ENCODE results near the gene BRD7.

The BRD7 gene

GRCh38 chr16:50371036-50371716, 2.4 kb upstream of the BRD7 start:
- no peak for DNase-seq (ENCODE audit: low read depth)
- TF ChIP-seq CTCF (IDR thresholded peaks at IDR 0.05; ENCODE audit: control insufficient read depth, extremely low read depth, insufficient read depth): no peak
- no peak overlapping the region for H3K4me3 ChIP-seq (ENCODE audit: low read depth, low read length)

- peak overlapping the region; percentile 38 for H3K4me3 ChIP-seq (ENCODE audit: low read depth, low read length)
- no peak for TF ChIP-seq CTCF (IDR thresholded peaks at IDR 0.05; ENCODE audit: control insufficient read depth, extremely low read depth, insufficient read depth)
- no peak for DNase-seq (ENCODE audit: low read depth)
Observed at GRCh38 chr16:50369133-50369804, 481 bp upstream of the BRD7 start.

DNA sequence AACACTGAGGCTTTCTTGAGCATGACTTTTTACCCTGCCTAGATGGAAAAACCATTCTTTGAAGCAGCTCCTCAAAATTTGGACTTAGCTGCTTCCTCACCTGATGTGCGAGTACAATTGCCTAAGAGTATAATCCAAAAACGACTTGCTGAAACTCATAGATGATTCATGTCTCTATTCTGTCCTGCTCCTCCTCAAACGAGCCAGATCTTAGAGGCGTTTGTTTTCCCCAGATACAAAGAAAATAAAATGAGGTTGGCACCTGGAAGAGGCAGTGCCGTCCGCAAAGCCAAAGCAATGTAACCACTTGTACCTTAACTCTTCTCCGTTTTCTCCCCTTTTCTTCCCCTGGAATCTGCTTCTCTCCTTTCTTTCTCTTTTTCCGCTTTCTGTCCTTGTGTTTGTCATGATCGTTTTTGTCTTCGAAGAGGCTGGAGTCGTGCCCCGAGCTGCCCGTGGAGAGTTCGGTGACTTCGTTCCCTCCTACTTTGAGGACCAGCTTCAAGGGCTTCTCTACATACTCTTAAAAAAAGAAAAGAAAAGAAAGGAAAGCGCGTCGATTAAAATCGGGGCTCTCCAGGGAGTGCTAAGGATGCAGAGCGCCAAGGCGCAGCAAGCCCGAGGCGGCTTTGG, 895 bp downstream of the BRD7 start:
- TF ChIP-seq CTCF (IDR thresholded peaks at IDR 0.05; ENCODE audit: control insufficient read depth, extremely low read depth, insufficient read depth): no peak
- no peak for DNase-seq (ENCODE audit: low read depth)
- H3K4me3 ChIP-seq (ENCODE audit: low read depth, low read length): peak overlapping the region; percentile 78

GRCh38 chr16:50365791-50366575, 2.8 kb downstream of the BRD7 start:
- no peak for TF ChIP-seq CTCF (IDR thresholded peaks at IDR 0.05; ENCODE audit: control insufficient read depth, extremely low read depth, insufficient read depth)
- no peak overlapping the region for H3K4me3 ChIP-seq (ENCODE audit: low read depth, low read length)
- DNase-seq (ENCODE audit: low read depth): no peak

GRCh38 chr16:50363656-50364055, 5.1 kb downstream of the BRD7 start:
- no peak for DNase-seq (ENCODE audit: low read depth)
- TF ChIP-seq CTCF (IDR thresholded peaks at IDR 0.05; ENCODE audit: control insufficient read depth, extremely low read depth, insufficient read depth): no peak
- no peak overlapping the region for H3K4me3 ChIP-seq (ENCODE audit: low read depth, low read length)

GRCh38 chr16:50360779-50361178, 8.0 kb downstream of the BRD7 start:
- no peak for TF ChIP-seq CTCF (IDR thresholded peaks at IDR 0.05; ENCODE audit: control insufficient read depth, extremely low read depth, insufficient read depth)
- no peak for DNase-seq (ENCODE audit: low read depth)
- H3K4me3 ChIP-seq (ENCODE audit: low read depth, low read length): no peak overlapping the region

Data from LNCaP clone FGC (cell line).